Esophagus squamous epithelium (tissue), 4 donors: ENCODE measurements around the gene LMAN2L.

Source experiments
- CTCF ChIP-seq, 6 experiments: fragments of 450-650 bp in 4 of 6; fragments of 200-600 bp in 2 of 6; sonication (generic) in 2 of 6; IDR thresholded peaks; one replicate each; pipeline ENCODE4 v1.5.1; 2016 to 2019; ENCODE audit warnings: antibody characterized with exemption in 6 of 6, mild to moderate bottlenecking in 4 of 6, moderate library complexity in 4 of 6
- POLR2A ChIP-seq, 4 donors: fragments of 450-650 bp; IDR thresholded peaks; one replicate each; pipeline ENCODE4 v1.6.1; 2017; ENCODE audit warnings: antibody characterized with exemption in 4 of 4, mild to moderate bottlenecking in 4 of 4, moderate library complexity in 3 of 4

GRCh38 chr2:96753661-96754282 lies 13.9 kb upstream of the LMAN2L start:
- TF ChIP-seq CTCF (IDR thresholded peaks at IDR 0.05) (no peak), POLR2A (IDR thresholded peaks at IDR 0.05) (no peak)
